Measurements from ENCODE around the gene PRAC1. TPM values are rescaled to one million over a fixed set of nuclear protein-coding genes. Genes with fewer than 3 reads are reported as not detected.
A peak's percentile ranks its signal among the peaks of the same experiment; 100 is the strongest.

PRAC1 gene
- total RNA-seq, 1 experiment from 2014 or later = not detected

DNA sequence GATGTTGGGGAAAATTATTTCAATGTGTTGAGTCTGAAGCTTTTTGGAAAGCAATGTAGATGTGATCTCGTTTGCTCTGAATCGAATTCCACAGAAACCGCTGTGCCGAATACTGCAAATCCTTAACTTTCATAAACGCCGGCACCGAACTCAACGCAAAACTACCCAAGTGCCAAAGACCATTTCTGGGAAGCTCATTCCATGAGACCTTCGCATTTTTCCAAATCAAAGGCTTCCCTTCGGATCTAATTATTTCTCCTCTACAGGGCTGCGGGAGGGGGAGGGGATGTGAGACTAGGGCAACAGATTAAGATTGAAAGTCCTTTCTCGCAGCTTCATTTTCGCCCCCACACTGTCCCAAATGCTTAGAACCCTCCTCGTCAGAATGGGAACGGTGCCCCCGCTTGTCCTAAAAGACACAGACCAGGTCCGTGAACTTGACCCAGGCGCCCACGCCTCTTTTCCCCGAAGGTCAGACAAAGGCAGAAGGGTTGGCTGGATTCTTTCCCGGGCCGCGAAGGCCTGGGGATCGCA, 4.0 kb downstream of the PRAC1 start:
- no peak overlapping the region for H2BK120ac ChIP-seq (ENCODE audit: low read depth, low read length, poor library complexity, severe bottlenecking)
- H2BK20ac ChIP-seq (ENCODE audit: low read depth, low read length, poor library complexity, severe bottlenecking) = no peak overlapping the region
- no peak overlapping the region for H2BK5ac ChIP-seq (ENCODE audit: insufficient read length, low read length)
- H3K4me3 Mint-ChIP-seq = peak overlapping the region; percentile 46 to 75
- H3K4me2 ChIP-seq (ENCODE audit: insufficient read depth, insufficient read length, low read length) = peak overlapping the region; percentile 49
- H4K20me1 ChIP-seq (ENCODE audit: control insufficient read depth, insufficient read depth, insufficient read length) = no peaks in the 10 kb centered on the region
- H3K4me1 Mint-ChIP-seq = peaks cover 31 to 41% of the 10 kb centered on the region in 2 experiments
- H3K79me1 ChIP-seq (ENCODE audit: insufficient read depth, low read depth, low read length, poor library complexity, severe bottlenecking) = no peaks in the 10 kb centered on the region
- no peak overlapping the region for H4K5ac ChIP-seq (ENCODE audit: insufficient read length, low read depth, low read length)
- TF ChIP-seq, protein P1, sequence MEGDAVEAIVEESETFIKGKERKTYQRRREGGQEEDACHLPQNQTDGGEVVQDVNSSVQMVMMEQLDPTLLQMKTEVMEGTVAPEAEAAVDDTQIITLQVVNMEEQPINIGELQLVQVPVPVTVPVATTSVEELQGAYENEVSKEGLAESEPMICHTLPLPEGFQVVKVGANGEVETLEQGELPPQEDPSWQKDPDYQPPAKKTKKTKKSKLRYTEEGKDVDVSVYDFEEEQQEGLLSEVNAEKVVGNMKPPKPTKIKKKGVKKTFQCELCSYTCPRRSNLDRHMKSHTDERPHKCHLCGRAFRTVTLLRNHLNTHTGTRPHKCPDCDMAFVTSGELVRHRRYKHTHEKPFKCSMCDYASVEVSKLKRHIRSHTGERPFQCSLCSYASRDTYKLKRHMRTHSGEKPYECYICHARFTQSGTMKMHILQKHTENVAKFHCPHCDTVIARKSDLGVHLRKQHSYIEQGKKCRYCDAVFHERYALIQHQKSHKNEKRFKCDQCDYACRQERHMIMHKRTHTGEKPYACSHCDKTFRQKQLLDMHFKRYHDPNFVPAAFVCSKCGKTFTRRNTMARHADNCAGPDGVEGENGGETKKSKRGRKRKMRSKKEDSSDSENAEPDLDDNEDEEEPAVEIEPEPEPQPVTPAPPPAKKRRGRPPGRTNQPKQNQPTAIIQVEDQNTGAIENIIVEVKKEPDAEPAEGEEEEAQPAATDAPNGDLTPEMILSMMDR (conservative IDR thresholded peaks at IDR 0.05) = no peak
- peaks cover 0 to 7% of the 10 kb centered on the region in 2 experiments; a peak in 2 of 5 replicates for H3K9me3 Mint-ChIP-seq
- no peak overlapping the region for H3T11ph ChIP-seq (ENCODE audit: low read length)
- H4K8ac ChIP-seq (replicated peaks; ENCODE audit: insufficient read length, low read depth, low read length) = no peak overlapping the region
- no peak overlapping the region for H3K27ac ChIP-seq (ENCODE audit: insufficient read length, low read depth, low read length)
- no peak for DNase-seq
- H4K91ac ChIP-seq (ENCODE audit: insufficient read length, low read depth, low read length) = no peak overlapping the region
- no peaks in the 10 kb centered on the region for H3K9me3 ChIP-seq (ENCODE audit: control insufficient read depth, low read depth, low read length)
- no peak overlapping the region for H3K4ac ChIP-seq (ENCODE audit: low read depth, low read length)
- peaks cover 2% of the 10 kb centered on the region; the same call in 1 of the 2 replicates for H3K4me1 ChIP-seq (ENCODE audit: insufficient read depth, low read length)
- no peak overlapping the region for H3K27ac Mint-ChIP-seq
- H2BK12ac ChIP-seq (ENCODE audit: insufficient read length, low read depth, low read length) = no peak overlapping the region
- no peak overlapping the region for H3K14ac ChIP-seq (ENCODE audit: insufficient read depth, low read length)
- H3K56ac ChIP-seq (ENCODE audit: insufficient read length, low read depth, low read length) = no peak overlapping the region
- no peak overlapping the region for H3K9ac ChIP-seq (ENCODE audit: extremely low read depth, insufficient read length, low read length)
- H3K27me3 Mint-ChIP-seq (ENCODE audit: low read depth) = peaks cover 100% of the 10 kb centered on the region
- no peak overlapping the region for H2AFZ ChIP-seq (ENCODE audit: low read length)
- H3K27me3 ChIP-seq (ENCODE audit: insufficient read depth, low read length) = peaks cover 66% of the 10 kb centered on the region
- H3K23ac ChIP-seq (ENCODE audit: insufficient read length, low read depth, low read length) = no peak overlapping the region
- H3K36me3 Mint-ChIP-seq (ENCODE audit: insufficient read depth in 1 of 3, low read depth in 3 of 3) = no peaks in the 10 kb centered on the region
- H3K79me2 ChIP-seq (ENCODE audit: insufficient read depth, low read length) = no peaks in the 10 kb centered on the region
- no peak overlapping the region for H2BK15ac ChIP-seq (ENCODE audit: low read depth, low read length)
- H3K23me2 ChIP-seq (ENCODE audit: insufficient read length, low read depth, low read length, poor library complexity, severe bottlenecking) = peaks cover 12% of the 10 kb centered on the region
- H3K18ac ChIP-seq (ENCODE audit: insufficient read length, low read depth, low read length) = no peak overlapping the region
- no CpG with 5 or more reads among the region's 24 CpGs for WGBS (ENCODE audit: extremely low coverage, insufficient read length, low lambda C conversion rate)
- no peak overlapping the region for H2AK5ac ChIP-seq (ENCODE audit: insufficient read length, low read length)

Data from H9 (cell line).